GM18511 (cell line): ENCODE data around the gene ZNF318.
"Not testable (repeated sequence)": the region's sequence is repeated elsewhere in the genome, so short reads cannot be mapped to it uniquely, and the experiment has no call there.

Experiments used
- ATAC-seq: cut with Tn5 transposase; IDR thresholded peaks from one replicate; pipeline ENCODE4 v1.9.1; 2021; ENCODE audit warnings: mild to moderate bottlenecking, moderate library complexity; ENCODE audit not compliant: unreplicated experiment

The ZNF318 gene

DNA sequence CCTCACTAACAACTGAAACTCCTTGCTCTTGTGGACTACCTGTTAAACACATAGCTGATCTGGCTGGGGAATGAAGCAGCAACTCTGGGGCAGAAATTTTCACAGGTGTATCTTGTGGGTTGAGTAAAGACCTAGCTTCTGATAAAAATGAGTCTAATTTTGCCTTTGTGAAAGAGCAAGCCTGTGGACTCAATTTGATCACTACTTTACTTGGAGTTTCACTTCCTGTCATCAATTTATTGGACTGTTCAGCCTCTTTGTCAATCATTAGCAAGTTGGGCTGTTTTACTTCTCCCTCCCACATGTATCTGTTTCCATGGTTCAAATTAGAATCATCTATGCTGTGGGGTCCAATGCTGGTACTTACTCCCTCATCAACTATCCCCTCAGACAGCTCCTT is 31.2 kb downstream of the ZNF318 start:
- ATAC-seq = peak; percentile 64

DNA sequence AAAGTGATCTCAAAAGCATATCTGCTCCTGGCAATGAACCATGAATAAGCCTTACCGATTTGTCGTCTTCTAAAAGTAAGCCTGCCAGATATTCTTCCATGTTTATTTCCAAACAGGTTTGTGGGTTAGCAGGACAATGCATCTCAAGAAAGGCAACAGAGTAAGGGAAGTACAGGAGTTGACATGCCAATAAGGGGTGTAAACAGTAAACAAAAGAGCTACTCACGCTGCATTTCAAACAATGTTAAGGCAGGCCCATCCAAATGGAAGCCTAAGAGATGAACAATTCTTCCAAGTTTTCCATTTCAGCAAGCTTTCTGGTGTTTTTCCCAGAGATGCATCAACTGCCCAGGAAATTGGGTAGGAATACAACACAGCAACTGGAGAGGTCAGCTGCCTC is 33.1 kb downstream of the ZNF318 start:
- ATAC-seq = no peak

DNA sequence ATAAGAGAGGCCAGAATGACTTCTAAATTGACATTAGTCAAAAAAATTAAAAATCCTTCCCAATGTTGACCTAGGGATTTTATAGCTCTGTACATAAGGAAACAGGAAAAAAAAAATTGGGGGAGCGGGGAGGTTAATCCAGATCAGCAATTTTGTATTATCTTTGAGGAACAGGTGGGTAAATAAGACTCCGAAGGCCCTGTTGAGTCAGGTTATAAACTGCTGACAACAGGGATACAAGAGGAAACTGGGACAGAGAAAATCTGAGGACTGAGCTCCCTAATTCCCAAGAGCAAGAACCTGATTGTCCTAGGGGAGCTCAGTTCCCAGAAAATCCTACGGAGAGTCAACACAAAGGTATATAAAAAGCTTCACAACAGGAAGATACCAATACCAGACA is 34.0 kb downstream of the ZNF318 start:
- no peak for ATAC-seq

DNA sequence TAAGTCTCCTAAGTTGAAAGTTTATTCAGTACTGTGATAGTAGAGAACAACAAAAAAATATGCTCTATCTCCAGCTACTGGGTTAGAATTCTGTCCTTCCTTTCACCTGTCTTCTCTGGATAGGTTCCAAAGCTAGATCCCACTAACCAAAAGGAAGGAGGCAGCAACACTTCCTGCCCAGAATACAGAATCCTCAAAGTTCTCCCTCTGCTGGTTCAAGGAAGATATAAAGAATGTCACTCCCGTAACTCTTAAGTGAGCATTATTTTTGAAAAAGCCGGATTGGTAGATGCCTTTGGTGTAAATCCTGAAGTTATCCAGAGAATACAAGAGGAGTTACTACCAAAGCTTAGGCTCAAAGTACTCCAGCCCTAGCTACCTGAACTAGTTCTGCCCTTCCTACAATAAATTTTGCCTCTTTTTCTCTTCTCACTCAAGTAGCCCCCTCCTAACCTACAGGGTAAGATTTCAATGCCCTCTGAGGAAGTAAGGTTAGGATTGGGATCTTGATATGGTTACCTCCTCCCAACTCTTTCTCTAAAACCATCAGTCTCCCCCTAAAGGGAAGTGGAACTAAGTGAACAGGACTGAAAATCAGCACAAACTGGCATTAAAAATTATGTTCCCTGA is 34.9 kb downstream of the ZNF318 start:
- no peak for ATAC-seq

DNA sequence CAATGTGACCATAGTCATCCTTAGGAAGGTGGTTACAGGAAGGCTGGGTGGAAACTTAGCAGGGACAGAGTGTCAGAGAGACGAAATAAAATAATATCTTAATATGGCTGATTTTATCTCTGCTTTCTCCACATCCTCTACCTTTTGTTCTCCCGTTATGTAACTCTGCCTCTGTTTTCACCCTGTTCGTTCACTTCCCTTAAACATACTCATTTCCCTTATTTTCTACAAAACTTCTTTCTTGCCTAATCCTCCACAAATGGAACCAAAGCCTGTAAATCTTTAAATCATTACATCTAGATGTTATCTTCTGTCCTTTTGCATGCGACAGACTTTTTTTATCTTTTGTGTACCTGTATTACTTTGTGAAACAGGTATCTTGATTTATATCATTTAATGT is 37.6 kb downstream of the ZNF318 start:
- ATAC-seq = no peak

DNA sequence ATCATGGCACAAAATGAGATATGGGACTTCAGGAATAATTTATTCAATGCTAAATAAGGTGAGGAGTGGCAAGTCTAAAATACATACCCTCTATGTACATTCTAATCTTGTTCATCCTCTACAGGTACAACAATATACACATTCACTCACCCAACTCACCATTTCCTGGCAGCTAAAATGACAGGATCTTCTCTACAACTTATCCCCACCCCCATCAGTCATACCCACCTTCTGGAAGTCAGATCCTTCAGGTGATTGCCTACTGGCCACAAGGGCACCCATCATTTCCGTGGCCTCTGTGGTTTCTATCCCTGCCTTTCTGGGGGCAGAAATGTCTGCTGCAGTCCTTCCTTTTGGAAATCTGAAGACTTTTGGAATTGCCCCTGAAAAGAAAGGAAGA is 38.0 kb downstream of the ZNF318 start:
- ATAC-seq = no peak

DNA sequence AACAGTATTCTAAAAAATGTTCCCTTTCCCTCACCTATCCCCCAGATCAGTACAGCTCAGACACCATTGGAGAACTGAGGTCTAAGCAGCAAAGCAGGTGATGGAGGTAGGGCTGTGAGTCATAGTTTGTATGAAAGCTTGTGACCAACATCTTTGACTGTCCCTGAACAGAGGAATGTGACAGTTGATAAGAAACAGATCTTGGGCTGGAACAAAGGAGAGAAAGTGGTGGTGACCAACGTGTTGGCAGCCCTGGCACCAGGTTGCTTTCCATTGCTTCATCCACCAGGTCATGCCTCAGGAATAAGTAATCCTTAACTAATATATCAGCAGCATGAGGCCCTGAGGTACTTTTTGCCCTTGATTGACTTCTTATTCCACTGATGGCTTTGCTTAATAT is 40.9 kb downstream of the ZNF318 start:
- no peak for ATAC-seq

DNA sequence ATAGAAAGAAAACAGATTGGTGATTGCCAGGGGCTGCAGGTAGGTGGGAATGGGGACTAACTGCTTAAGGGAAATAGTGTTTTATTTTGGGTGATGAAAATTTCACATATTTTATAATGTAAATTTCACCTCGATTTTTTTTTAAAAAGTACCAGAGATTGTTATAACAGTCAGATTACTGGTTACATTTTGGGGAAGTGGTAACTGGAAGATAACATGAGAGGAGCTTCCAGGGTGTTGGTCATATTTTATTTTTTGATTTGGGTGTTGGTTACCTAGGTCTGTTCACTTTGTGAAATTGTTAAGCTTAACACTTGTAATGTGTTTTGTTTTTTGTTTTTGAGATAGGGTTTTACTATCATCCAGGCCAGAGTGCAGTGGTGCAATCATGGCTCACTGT is 43.6 kb downstream of the ZNF318 start:
- no peak for ATAC-seq

DNA sequence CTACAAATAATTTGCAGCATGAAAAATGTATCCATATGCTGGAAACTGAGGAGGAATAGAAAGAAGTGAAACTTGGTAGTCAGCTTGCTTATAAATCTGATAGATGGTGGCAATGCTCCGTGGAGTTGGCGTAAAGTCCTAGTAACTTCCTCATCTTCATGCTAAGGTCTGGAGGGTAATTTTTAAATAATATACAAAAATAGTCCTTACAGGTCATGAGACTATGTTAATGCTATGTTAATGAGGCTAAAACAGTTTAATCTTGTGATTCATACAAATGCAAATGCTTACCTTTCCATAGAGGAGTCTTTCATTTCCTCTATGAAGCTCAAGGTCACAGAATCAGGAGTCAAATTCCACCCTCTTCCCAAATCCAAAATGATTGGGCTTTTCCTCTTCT is 51.4 kb downstream of the ZNF318 start:
- ATAC-seq = no peak

DNA sequence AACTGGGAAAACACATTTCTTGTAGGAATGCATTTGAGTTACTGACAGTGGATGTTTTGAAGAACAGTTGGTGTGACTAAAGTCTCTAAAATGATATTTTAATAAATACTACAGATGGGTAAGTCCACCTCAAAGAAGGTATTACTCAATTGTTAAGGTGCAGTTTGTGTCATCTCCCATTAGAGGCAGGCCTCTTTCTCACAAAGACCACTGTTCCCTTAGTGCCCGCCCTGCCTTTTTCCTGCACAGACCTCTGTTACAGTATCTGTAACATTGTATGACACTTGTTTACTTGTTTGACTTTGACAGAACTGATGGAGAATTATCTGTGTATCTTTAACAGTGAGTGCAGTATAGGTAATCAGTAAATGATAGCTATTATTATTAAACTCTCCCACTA is 55.6 kb downstream of the ZNF318 start:
- ATAC-seq = no peak

DNA sequence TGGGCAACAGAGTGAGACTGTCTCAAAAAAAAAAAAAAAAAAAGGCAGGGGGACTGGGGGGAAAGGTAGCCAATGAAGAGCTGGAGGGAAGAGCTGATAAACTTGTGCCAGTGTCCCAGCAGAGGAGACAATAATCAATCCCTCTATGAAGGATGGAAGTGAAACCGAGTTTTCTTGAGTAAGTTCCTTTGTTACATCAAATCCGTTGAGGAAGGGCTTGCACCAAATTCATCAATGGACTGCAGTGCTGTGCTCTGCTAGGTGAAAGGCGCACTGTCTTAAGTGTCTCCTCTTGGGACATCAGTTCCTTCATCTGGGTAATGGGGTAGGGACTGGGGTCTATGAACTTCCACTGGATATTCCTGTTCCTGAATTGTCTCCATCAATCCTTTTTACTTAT is 57.8 kb downstream of the ZNF318 start:
- no peak for ATAC-seq

DNA sequence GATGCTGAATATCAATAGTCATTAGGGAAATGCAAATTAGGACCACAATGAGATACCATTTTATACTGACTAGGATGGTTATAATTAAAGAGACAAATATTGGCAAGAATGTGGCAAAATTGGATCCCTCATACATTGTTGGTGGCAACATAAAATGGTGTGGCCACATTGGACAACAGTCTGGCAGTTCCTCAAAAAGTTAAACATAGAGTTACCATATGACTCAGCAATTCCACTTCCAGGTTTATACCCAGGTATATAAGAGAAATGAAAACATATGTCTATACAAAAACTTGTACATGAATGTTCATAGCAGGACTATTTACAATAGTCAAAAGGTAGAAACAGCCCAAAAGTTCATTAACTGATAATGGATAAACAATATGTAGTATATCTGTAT is 58.8 kb downstream of the ZNF318 start:
- no peak for ATAC-seq

DNA sequence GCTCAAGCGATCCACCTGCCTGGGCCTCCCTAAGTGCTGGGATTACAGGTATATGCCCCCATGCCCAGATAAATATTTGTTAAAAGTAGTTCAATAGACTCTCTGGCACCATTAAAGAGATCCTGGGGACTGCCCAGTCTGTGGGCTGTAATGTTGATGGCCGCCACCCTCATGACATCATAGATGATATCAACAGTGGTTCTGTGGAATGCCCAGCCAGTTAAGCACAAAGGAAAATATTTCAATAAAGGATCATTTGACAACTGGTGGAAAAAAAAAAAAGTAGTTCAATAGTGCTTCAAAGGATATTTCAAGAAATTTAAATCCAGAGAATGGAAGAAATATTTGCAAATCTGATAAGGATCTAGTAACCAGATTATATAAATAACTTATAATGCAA is 59.3 kb downstream of the ZNF318 start:
- no peak for ATAC-seq

DNA sequence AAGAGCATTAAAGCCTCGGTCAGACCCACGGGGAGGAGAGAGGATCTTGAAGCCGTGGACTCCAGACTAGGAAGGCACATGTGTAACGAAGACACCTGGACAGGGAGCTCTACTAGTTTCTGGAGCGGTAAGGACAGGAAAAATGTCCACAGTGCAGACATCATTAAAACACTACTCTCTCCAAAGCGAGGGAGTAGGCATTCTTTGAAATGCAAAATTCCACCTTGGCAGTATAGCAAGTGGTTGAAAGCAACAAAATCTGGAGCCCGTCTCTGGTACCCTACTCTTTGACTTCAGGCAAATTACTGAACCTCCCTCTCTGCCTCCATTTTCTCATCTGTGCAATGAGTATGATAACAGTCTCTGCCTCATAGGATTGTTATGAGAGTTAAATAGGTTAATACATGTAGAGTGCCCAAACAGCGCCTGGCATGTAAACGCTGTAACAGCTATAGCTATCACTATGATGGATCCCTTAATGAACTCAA is 60.4 kb downstream of the ZNF318 start:
- no peak for ATAC-seq

DNA sequence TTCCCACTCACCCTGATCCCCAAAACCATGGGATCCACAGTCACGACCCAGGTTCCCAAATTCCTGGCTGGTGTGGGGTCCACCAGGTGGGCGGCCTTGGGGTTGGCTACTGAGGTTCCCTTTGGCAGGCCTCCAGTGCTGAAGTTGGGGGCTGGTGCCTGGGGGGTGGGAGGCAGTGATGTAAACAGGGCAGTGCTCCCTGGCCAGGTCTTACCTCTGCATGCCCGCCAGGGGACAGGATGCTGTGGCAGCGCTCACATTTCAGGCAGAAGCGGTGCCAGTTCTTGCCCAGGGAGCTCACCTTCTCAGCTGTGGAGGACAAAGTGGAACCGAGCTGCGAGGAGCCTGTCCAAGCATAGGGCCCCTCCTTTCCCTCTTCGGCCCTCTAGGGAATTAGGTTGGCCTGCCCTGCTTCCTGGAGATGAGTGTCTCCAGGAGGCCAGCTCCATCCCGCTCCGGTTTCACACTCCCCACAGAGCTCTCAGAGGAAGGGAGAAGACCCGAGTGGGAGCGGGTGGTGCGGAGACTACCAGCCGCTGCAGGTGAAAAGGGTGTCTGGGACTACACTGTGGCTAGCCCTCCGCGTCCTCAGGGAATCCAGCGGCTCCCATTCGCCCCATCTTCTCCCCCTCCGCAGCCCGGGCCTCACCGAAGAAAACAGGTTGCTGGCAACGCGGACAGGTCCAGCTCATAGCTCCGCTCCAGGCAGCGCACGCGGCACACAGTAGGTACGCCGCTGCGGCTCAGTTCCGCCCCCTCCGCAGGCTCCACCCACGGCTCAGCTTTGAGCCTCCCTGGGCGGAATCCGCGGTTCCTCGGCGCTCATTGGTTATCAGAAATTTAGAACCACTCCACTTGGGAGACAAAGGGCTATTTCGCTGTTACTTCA is 61.1 kb downstream of the ZNF318 start, which contains the start of gene CRIP3:
Gene CRIP3 (minus strand): TSS at position 726 of the 889 bp plus-strand sequence. CDS start 34 bp downstream, at position 692.
- ATAC-seq = peak; percentile 73

DNA sequence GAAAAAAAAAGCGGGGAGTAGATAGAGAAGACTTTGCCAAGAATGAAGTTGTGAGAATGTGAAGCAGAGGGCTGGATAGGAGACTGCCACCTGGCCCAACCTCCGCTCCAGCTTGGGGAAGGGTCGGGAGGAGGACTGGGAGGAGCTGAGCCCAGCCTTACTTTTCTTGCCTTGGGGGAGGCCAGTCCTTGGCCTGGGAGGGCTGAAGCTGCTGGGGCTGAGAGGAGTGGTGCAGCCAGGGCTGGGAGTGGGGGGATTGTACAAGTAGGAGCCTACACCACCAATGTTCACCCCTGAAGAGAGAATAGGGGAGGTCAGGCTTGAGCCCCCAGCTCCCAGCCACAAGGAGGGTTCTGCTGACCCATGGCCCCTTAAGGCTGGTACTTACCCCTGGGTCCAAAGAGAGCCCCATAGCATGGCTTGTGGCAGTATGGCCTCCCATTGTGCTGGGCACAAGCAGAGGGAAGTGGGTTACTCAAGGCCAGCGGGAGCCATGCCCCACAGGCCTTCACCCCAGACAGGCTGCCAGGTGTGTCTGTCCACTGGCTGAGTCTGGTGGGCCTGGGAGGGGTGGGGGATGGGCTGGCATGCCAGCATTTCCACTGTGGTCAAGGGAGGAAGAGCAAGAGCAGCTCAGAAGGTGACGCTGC is 61.9 kb downstream of the ZNF318 start:
- ATAC-seq = no peak

DNA sequence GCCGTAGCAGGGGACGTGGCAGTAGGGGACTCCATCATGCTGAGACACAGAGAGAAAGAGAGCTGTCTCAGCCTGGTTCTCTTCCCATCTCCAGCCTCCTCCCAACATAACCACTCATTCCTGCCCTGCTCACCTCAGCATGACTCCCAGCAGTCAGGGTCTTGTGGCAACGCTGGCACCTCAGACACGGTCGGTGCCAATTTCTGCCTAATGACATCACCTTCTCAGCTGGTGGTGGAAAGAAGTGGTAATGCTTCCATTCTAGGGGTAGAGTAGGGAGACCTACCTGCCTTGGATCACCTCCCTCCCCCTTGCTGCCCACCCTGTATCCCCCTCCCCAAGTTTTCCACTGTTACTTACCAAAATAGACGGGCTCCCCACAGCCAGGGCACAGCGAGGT is 63.4 kb downstream of the ZNF318 start:
- ATAC-seq = no peak

DNA sequence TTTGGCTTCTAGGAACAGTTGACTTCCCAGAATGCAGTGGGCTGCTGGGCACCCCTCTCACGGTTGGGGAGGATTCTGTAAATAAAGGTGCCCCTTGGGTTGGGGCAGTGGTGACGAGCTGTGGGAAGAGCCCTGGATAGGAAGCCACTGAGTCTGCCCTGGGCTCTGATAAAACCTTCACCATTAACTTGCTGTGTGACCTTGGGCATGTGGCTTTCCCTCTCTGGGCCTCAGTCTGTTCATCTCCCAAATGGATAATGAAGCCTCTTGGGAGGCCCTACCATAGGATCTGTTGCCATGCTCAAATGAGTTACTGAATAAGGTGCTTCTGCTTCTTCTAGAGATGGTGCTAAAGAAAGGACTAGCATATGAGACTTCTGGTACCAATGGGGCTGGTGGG is 64.6 kb downstream of the ZNF318 start:
- ATAC-seq = no peak

DNA sequence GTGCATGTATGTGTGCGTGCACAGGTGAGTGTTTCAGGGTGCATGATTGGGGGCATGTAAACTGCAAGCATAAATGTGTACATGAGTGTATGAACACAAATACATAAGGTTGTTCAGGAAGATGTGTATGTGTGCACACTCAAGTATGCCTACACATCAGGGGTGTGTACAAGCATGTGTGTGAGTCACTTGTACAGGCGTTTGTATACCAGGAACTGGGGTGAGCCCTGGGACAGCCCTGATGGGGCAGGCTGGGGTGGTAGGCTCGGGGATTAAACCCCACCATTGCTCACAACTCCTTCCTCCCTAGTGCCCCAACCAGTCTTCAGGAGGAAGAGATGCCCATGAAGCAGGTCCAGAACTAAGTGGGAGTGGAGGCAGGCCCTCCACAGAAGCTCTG is 65.1 kb downstream of the ZNF318 start:
- no peak for ATAC-seq

DNA sequence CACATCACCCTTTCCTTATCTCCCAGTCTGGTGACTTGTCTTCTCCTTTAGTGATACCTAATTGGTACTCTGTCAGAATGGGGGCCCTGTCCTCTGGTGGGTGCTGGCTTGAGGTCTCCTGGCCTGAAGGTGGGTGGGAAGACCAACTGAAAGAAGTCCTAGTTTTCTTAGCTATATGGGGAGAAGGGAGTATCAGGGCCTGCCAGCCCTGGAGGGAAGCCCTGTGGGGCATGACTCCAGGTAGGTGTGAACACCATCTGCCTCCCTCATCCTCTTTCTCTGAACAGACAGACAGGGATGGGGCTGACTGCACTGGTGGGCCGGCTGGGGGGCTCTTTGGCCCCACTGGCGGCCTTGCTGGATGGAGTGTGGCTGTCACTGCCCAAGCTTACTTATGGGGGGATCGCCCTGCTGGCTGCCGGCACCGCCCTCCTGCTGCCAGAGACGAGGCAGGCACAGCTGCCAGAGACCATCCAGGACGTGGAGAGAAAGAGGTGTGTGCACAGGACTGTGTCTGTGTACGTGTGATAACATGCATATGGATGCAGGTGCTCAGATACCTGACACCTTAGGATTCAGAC is 65.6 kb downstream of the ZNF318 start:
- no peak for ATAC-seq

DNA sequence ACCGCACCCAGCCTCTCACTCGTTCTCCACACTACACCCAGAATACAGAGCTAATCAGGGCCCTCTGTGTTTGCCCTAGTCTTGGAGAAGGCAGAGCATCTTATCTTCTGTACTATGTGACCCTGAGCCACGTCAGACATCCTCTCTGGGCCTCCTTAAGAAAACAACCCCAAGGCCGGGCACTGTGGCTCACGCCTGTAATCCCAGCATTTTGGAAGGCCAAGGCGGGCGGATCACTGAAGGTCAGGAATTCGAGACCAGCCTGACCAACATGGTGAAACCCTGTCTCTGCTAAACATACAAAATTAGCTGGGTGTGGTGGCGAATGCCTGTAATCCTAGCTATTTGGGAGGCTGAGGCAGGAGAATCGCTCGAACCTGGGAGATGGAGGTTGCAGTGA is 66.4 kb downstream of the ZNF318 start:
- ATAC-seq = not testable (repeated sequence)
